NCI-H187 treated with DMSO at 0.1 percent for 48 hours (cell line): ENCODE results near the gene NUCKS1.

Experiments
- DNase-seq: peaks from one replicate; lab custom pipeline; 2025; lab: John Stamatoyannopoulos, UW

Gene NUCKS1

GRCh38 chr1:205750138-205751035 lies at the start of gene NUCKS1:
Gene NUCKS1 (minus strand): TSS chr1:205750182. CDS start chr1:205749973, 209 bp downstream.
- DNase-seq = peak; percentile 99

- DNase-seq = no peak
Observed at GRCh38 chr1:205798577-205798976, 48.6 kb upstream of the NUCKS1 start.

- DNase-seq = no peak
Observed at GRCh38 chr1:205797168-205797567, 47.2 kb upstream of the NUCKS1 start.

GRCh38 chr1:205794011-205794730 lies 44.2 kb upstream of the NUCKS1 start:
- DNase-seq = no peak

- DNase-seq = no peak
Observed at GRCh38 chr1:205792961-205793673, 43.1 kb upstream of the NUCKS1 start.

GRCh38 chr1:205792481-205792881 lies 42.5 kb upstream of the NUCKS1 start:
- no peak for DNase-seq

GRCh38 chr1:205791568-205792180 lies 41.7 kb upstream of the NUCKS1 start:
- DNase-seq = peak; percentile 34

GRCh38 chr1:205787287-205787916 lies 37.4 kb upstream of the NUCKS1 start:
- no peak for DNase-seq

- no peak for DNase-seq
Observed at GRCh38 chr1:205786601-205787000, 36.6 kb upstream of the NUCKS1 start.

GRCh38 chr1:205785446-205785845 lies 35.5 kb upstream of the NUCKS1 start:
- no peak for DNase-seq

- no peak for DNase-seq
Observed at GRCh38 chr1:205783904-205784303, 33.9 kb upstream of the NUCKS1 start.

- DNase-seq = no peak
Observed at GRCh38 chr1:205783433-205783795, 33.4 kb upstream of the NUCKS1 start.

- no peak for DNase-seq
Observed at GRCh38 chr1:205782627-205783432, 32.8 kb upstream of the NUCKS1 start.

- DNase-seq = no peak
Observed at GRCh38 chr1:205780335-205780734, 30.4 kb upstream of the NUCKS1 start.

- no peak for DNase-seq
Observed at GRCh38 chr1:205777994-205778393, 28.0 kb upstream of the NUCKS1 start.

- no peak for DNase-seq
Observed at GRCh38 chr1:205775717-205776056, 25.7 kb upstream of the NUCKS1 start.

GRCh38 chr1:205775015-205775716 lies 25.2 kb upstream of the NUCKS1 start, which contains the start of gene RAB29:
Gene RAB29 (minus strand): TSS chr1:205775482. CDS start chr1:205774956, 526 bp downstream.
- peak; percentile 45 for DNase-seq

GRCh38 chr1:205774198-205775014 lies 24.4 kb upstream of the NUCKS1 start:
- DNase-seq = no peak

- DNase-seq = no peak
Observed at GRCh38 chr1:205772607-205773032, 22.6 kb upstream of the NUCKS1 start.
